Prostate gland (tissue), 2 donors: ENCODE data around the gene FEZF1.

Experiments used
- POLR2AphosphoS5 ChIP-seq: sonication (generic); formaldehyde crosslinking; IDR thresholded peaks from one replicate; pipeline ENCODE4 v1.6.1; 2017; ENCODE audit warnings: antibody characterized with exemption
- TF ChIP-seq, protein P1 (sequence below), 4 experiments: fragments of 200-600 bp in 2 of 4; fragments of 450-650 bp in 2 of 4; sonication (generic) in 2 of 4; IDR thresholded peaks; 1 replicate in 3 of 4; 2 replicates in 1 of 4; pipeline ENCODE4 v1.5.1; 2016 to 2019; ENCODE audit warnings: antibody characterized with exemption in 4 of 4, mild to moderate bottlenecking in 2 of 4, moderate library complexity in 2 of 4

DNA sequence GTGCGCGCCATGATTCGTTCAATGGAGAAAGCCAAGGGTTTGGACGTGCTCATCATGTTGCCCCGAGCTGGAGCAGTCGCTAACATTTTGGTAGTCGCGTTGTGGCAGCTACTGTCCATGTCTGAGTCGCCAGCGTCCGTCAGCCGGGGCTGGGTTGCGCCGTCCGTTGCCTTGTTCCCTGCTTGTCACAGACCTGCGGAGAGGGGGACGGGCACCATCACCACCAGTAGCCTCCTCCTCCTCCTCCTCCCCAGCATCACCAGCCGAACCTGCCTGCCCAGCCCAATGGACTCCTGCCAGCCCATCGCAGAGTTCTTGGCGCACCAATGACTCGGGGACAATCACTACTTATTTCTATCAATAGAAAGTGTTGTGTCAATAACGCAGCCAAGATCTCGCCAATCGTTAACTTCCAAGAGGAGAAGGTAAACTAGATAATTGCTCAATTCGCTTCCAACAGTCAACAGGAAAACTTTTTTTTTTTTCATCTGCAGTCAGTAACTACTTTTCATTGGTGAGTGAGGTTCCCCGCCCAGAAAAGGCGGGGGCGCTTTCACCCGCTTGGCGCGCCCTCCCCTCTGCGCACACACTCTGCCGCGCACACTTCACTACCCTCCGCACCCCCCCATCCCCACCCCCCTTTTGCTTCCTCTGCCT lies at the start of gene FEZF1:
- TF ChIP-seq, protein P1, sequence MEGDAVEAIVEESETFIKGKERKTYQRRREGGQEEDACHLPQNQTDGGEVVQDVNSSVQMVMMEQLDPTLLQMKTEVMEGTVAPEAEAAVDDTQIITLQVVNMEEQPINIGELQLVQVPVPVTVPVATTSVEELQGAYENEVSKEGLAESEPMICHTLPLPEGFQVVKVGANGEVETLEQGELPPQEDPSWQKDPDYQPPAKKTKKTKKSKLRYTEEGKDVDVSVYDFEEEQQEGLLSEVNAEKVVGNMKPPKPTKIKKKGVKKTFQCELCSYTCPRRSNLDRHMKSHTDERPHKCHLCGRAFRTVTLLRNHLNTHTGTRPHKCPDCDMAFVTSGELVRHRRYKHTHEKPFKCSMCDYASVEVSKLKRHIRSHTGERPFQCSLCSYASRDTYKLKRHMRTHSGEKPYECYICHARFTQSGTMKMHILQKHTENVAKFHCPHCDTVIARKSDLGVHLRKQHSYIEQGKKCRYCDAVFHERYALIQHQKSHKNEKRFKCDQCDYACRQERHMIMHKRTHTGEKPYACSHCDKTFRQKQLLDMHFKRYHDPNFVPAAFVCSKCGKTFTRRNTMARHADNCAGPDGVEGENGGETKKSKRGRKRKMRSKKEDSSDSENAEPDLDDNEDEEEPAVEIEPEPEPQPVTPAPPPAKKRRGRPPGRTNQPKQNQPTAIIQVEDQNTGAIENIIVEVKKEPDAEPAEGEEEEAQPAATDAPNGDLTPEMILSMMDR (IDR thresholded peaks at IDR 0.05), result no peak
- peak; percentile 72 for TF ChIP-seq POLR2AphosphoS5
